ENCODE data around the gene NPB. TPM values are rescaled to one million over a fixed set of nuclear protein-coding genes. Genes with fewer than 3 reads are reported as not detected.

The NPB gene
- total and polyA plus RNA-seq, 2 donors (not counting 1 experiment from before 2014, with no cell fraction given) = 0.31 to 0.83 TPM

DNA sequence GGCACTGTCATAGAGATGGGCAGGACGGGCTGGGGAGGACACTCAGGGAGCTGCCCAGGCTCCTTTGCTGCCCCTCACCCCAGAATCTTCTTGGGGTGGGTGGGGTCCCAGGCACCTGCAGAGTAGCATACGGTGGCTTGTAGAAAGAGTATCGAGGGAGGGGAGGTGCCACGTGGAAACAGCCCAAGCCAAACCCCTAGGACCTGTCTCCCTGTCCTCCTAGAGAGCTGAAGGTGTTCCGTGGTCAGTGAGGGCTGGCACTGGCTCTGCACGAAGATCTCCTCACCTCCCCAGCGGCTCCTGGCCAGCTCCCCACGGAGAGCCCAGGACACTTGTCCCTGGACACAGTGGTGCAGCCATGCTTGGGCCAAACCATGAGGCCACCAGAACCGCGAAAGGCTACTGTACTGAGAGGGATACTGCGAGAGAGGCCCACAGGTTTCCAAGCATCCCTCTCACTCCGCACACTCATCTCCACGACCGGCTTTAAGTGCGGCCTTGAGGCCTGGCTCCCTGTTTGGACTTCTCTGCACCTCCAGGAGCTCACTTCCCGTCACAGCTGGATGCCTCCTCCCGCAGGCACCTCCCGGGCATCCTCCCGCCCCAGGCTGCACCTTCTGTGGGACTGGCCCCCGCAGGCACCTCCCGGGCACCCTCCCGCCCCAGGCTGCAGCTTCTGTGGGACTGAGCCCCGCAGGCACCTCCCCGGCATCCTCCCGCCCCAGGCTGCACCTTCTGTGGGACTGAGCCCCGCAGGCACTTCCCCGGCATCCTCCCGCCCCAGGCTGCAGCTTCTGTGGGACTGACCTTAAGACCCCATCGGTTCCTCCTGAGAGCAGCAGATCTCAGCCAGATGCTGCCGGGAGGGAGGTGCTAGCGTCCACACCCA lies 27.5 kb downstream of the NPB start:
- Histone ChIP-seq H3K27me3 (ENCODE audit: control insufficient read depth, insufficient read depth, low read length) (no peaks in the 10 kb centered on the region), H3K9me3 (ENCODE audit: control insufficient read depth, insufficient read depth, low read depth, low read length) (no peaks in the 10 kb centered on the region), H3K79me2 (ENCODE audit: control insufficient read depth, insufficient read depth, low read length) (peaks cover 21% of the 10 kb centered on the region), H4K20me1 (ENCODE audit: control insufficient read depth, extremely low read depth, insufficient read depth, low read length) (no peaks in the 10 kb centered on the region), H3K36me3 (ENCODE audit: control insufficient read depth, insufficient read depth, low read length) (peaks cover 2% of the 10 kb centered on the region), H3K4me2 (ENCODE audit: extremely low read depth, insufficient read depth, low read length) (peak overlapping the region; percentile 70), H3K27ac (ENCODE audit: insufficient read depth, low read length) (no peak overlapping the region), H3K4me1 (ENCODE audit: control insufficient read depth, extremely low read depth, insufficient read depth, low read length) (peaks cover 10% of the 10 kb centered on the region), H3K4me3 (replicated peaks in 1 of 4; ENCODE audit: control extremely low read depth in 1 of 4, insufficient read depth in 1 of 4, low read depth in 3 of 4, low read length in 4 of 4) (no peak overlapping the region), H3K9ac (ENCODE audit: insufficient read depth, low read length) (no peak overlapping the region), H2AFZ (ENCODE audit: low read length) (no peak overlapping the region)
- no peak for DNase-seq (ENCODE audit: low read depth in 2 of 2)
- TF ChIP-seq, protein P1, sequence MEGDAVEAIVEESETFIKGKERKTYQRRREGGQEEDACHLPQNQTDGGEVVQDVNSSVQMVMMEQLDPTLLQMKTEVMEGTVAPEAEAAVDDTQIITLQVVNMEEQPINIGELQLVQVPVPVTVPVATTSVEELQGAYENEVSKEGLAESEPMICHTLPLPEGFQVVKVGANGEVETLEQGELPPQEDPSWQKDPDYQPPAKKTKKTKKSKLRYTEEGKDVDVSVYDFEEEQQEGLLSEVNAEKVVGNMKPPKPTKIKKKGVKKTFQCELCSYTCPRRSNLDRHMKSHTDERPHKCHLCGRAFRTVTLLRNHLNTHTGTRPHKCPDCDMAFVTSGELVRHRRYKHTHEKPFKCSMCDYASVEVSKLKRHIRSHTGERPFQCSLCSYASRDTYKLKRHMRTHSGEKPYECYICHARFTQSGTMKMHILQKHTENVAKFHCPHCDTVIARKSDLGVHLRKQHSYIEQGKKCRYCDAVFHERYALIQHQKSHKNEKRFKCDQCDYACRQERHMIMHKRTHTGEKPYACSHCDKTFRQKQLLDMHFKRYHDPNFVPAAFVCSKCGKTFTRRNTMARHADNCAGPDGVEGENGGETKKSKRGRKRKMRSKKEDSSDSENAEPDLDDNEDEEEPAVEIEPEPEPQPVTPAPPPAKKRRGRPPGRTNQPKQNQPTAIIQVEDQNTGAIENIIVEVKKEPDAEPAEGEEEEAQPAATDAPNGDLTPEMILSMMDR (conservative IDR thresholded peaks at IDR 0.05 in 1 of 2, IDR thresholded peaks at IDR 0.05 in 1 of 2; ENCODE audit: low read depth in 1 of 2, low read length in 2 of 2) = no peak
- no peak for TF ChIP-seq EZH2 (IDR thresholded peaks at IDR 0.05; ENCODE audit: low read length, missing control alignments)

DNA sequence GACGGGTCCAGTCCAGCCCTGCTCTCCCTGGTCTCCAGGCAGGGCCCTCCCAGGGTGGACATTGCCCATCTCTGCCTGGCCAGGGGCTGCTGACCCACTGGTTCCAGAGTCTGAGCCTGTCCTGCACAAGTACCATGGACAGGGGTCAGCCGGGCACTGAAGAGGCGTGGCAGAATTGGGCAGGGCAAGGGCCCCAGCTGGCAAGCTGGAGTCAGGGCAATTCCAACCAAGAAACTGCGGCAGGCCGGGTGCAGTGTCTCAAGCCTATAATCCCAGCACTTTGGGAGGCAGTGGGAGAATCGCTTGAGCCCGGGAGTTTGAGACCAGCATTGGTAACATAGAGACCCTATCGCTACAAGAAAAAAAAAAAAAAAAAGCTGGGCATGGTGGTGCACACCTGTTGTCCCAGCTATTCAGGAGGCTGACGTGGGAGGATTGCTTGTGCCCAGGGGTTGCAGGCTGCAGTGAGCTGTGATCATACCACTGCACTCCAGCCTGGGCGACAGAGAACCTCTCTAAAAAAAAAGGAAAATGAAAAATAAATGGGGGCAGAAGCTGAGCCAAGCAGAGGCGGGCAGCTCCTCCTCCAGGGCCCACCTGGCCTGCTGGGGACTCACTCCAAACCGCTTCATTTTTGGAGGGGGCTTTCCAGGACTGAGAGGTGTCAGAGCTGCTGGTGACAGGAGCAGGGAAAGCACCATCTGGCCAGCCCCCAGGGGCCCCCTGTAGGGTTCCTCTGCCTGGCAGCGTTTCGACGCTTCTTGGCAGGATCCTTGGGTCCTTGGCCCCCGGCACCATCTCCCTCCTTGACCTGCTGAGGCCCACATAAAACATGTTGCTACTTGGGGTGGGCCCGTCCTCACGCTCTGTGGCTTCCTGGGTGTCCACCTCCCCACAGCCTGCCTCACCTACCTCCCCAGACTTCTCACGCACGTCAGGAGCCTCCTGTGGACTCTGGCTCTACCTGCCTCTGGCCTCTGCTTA lies 28.4 kb downstream of the NPB start:
- no peak overlapping the region for H2AFZ ChIP-seq (ENCODE audit: low read length)
- H3K9ac ChIP-seq (ENCODE audit: insufficient read depth, low read length) = no peak overlapping the region
- H3K79me2 ChIP-seq (ENCODE audit: control insufficient read depth, insufficient read depth, low read length) = peaks cover 12% of the 10 kb centered on the region
- H3K4me1 ChIP-seq (ENCODE audit: control insufficient read depth, extremely low read depth, insufficient read depth, low read length) = peaks cover 6% of the 10 kb centered on the region
- no peaks in the 10 kb centered on the region for H4K20me1 ChIP-seq (ENCODE audit: control insufficient read depth, extremely low read depth, insufficient read depth, low read length)
- no peak for TF ChIP-seq EZH2 (IDR thresholded peaks at IDR 0.05; ENCODE audit: low read length, missing control alignments)
- TF ChIP-seq, protein P1 (conservative IDR thresholded peaks at IDR 0.05 in 1 of 2, IDR thresholded peaks at IDR 0.05 in 1 of 2; ENCODE audit: low read depth in 1 of 2, low read length in 2 of 2) = no peak
- H3K9me3 ChIP-seq (ENCODE audit: control insufficient read depth, insufficient read depth, low read depth, low read length) = no peaks in the 10 kb centered on the region
- H3K4me2 ChIP-seq (ENCODE audit: extremely low read depth, insufficient read depth, low read length) = no peak overlapping the region
- peaks cover 4% of the 10 kb centered on the region for H3K36me3 ChIP-seq (ENCODE audit: control insufficient read depth, insufficient read depth, low read length)
- no peaks in the 10 kb centered on the region for H3K27me3 ChIP-seq (ENCODE audit: control insufficient read depth, insufficient read depth, low read length)
- DNase-seq (ENCODE audit: low read depth in 2 of 2) = no peak
- H3K27ac ChIP-seq (ENCODE audit: insufficient read depth, low read length) = no peak overlapping the region
- no peak overlapping the region for H3K4me3 ChIP-seq (replicated peaks in 1 of 4; ENCODE audit: control extremely low read depth in 1 of 4, insufficient read depth in 1 of 4, low read depth in 3 of 4, low read length in 4 of 4)

GRCh38 chr17:81931189-81931556 lies 29.1 kb downstream of the NPB start:
- H4K20me1 ChIP-seq (ENCODE audit: control insufficient read depth, extremely low read depth, insufficient read depth, low read length) = no peaks in the 10 kb centered on the region
- H3K4me3 ChIP-seq (replicated peaks in 1 of 4; ENCODE audit: control extremely low read depth in 1 of 4, insufficient read depth in 1 of 4, low read depth in 3 of 4, low read length in 4 of 4) = no peak overlapping the region
- peaks cover 3% of the 10 kb centered on the region for H3K4me1 ChIP-seq (ENCODE audit: control insufficient read depth, extremely low read depth, insufficient read depth, low read length)
- no peaks in the 10 kb centered on the region for H3K27me3 ChIP-seq (ENCODE audit: control insufficient read depth, insufficient read depth, low read length)
- DNase-seq (ENCODE audit: low read depth in 2 of 2) = no peak
- peaks cover 4% of the 10 kb centered on the region for H3K36me3 ChIP-seq (ENCODE audit: control insufficient read depth, insufficient read depth, low read length)
- H3K79me2 ChIP-seq (ENCODE audit: control insufficient read depth, insufficient read depth, low read length) = peaks cover 6% of the 10 kb centered on the region
- no peak overlapping the region for H3K4me2 ChIP-seq (ENCODE audit: extremely low read depth, insufficient read depth, low read length)
- H2AFZ ChIP-seq (ENCODE audit: low read length) = no peak overlapping the region
- no peak overlapping the region for H3K9ac ChIP-seq (ENCODE audit: insufficient read depth, low read length)
- H3K27ac ChIP-seq (ENCODE audit: insufficient read depth, low read length) = no peak overlapping the region
- TF ChIP-seq EZH2 (IDR thresholded peaks at IDR 0.05; ENCODE audit: low read length, missing control alignments) = no peak
- TF ChIP-seq, protein P1 (conservative IDR thresholded peaks at IDR 0.05 in 1 of 2, IDR thresholded peaks at IDR 0.05 in 1 of 2; ENCODE audit: low read depth in 1 of 2, low read length in 2 of 2) = no peak
- H3K9me3 ChIP-seq (ENCODE audit: control insufficient read depth, insufficient read depth, low read depth, low read length) = no peaks in the 10 kb centered on the region

Data from fibroblast of lung (primary cell).